ENCODE results near the gene MYO7B.

DNA sequence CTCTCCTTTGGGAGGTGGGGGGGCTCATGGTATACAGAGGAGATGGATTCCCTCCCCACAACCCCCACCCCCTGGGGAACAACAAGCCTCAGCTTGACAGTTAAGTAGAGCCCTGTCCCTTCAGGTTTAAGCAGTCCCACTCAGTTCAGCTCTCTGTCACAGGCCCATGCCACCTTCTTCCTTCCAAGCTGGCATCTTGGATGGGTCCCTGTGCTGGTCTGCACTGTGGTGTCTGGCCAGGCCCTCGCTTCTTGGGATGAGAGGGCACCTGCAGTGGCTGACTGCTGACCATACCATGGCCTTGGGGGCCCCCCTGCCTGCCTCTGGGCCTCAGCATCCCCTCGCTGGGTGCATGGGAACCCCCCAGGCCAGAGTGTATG lies 90.1 kb downstream of the MYO7B start:
- TF ChIP-seq POLR2A (IDR thresholded peaks at IDR 0.05; ENCODE audit: low read length) (no peak), GATA1 (IDR thresholded peaks at IDR 0.05; ENCODE audit: low read depth, low read length) (no peak)

Measured in erythroblast (primary cell).